Neural cell (in vitro differentiated cells): Measurements from ENCODE around the gene N4BP2.

Experiments
- CTCF ChIP-seq: fragments of 450-650 bp; IDR thresholded peaks from 2 replicates; pipeline ENCODE4 v1.5.1; 2014; ENCODE audit warnings: antibody characterized with exemption, mild to moderate bottlenecking, moderate library complexity; ENCODE audit not compliant: poor library complexity, severe bottlenecking
- POLR2AphosphoS5 ChIP-seq: IDR thresholded peaks from 2 replicates; pipeline ENCODE4 v1.6.1; 2012
- RAD21 ChIP-seq: fragments of 450-650 bp; conservative IDR thresholded peaks from 2 replicates; pipeline ENCODE4 v1.6.1; 2014; ENCODE audit warnings: antibody characterized with exemption, mild to moderate bottlenecking, moderate library complexity

- no peak for TF ChIP-seq CTCF
- no peak for TF ChIP-seq POLR2AphosphoS5
- no peak for TF ChIP-seq RAD21
Measured at GRCh38 chr4:40182001-40182400, 125.4 kb downstream of the N4BP2 start.
